SK-N-SH (cell line): ENCODE measurements around the gene HDHD5. TPM values are rescaled to one million over a fixed set of nuclear protein-coding genes. Genes with fewer than 3 reads are reported as not detected.

Source experiments
- CTCF ChIA-PET: fragments of 300-600, 350-600 bp; formaldehyde crosslinking; extraction: SDS; loops from one replicate; lab custom pipeline; 2021; lab: Yijun Ruan, JAX
- POLR2A ChIA-PET: fragments of 350-600 bp; sonication (Branson Sonifier 250); formaldehyde crosslinking; extraction: SDS; loops from one replicate; lab custom pipeline; 2020; ENCODE audit warnings: antibody characterized with exemption, inconsistent platforms; lab: Yijun Ruan, JAX
- DNase-seq: peaks from one replicate; pipeline ENCODE4 v3.0.0; 2012
- H2AFZ ChIP-seq: fragments of 200-600 bp; sonication (generic); 2 replicates; pipeline ENCODE4 v1.8.1; 2016; ENCODE audit warnings: antibody characterized with exemption, mild to moderate bottlenecking, low read depth
- H3F3A ChIP-seq: fragments of 200-600 bp; sonication (generic); replicated peaks from 2 replicates; pipeline ENCODE3; 2016; ENCODE audit warnings: antibody characterized with exemption, mild to moderate bottlenecking; ENCODE audit not compliant: insufficient read depth
- H3K27ac ChIP-seq, 2 experiments: fragments of 200-500 bp in 1 of 2; fragments of 200-600 bp in 1 of 2; sonication (Bioruptor generic) in 1 of 2; sonication (generic), shearing (Covaris generic) in 1 of 2; 2 replicates each; pipeline versions ENCODE4 v1.5.1 to v1.6.1; 2014 to 2016; ENCODE audit warnings: low read depth in 2 of 2, inconsistent platforms in 1 of 2, low read length in 1 of 2, mild to moderate bottlenecking in 1 of 2, mixed read lengths in 1 of 2
- H3K27me3 ChIP-seq: fragments of 200-600 bp; sonication (generic), shearing (Covaris generic); 2 replicates; pipeline ENCODE4 v1.6.1; 2016; ENCODE audit warnings: mixed run types; ENCODE audit not compliant: insufficient read depth
- H3K36me3 ChIP-seq, 2 experiments: fragments of 200-500 bp in 1 of 2; fragments of 200-600 bp in 1 of 2; sonication (Bioruptor generic) in 1 of 2; sonication (generic) in 1 of 2; replicated peaks in 1 of 2; 2 replicates each; pipeline versions ENCODE3 to v1.5.1; 2014 to 2016; ENCODE audit warnings: low read length in 1 of 2, mild to moderate bottlenecking in 1 of 2; ENCODE audit not compliant: insufficient read depth in 2 of 2, control insufficient read depth in 1 of 2
- H3K4me1 ChIP-seq, 2 experiments: fragments of 200-500 bp in 1 of 2; fragments of 200-600 bp in 1 of 2; sonication (Bioruptor generic) in 1 of 2; sonication (generic), shearing (Covaris generic) in 1 of 2; 2 replicates each; pipeline versions ENCODE4 v1.5.1 to v1.6.1; 2014 to 2016; ENCODE audit warnings: low read depth in 1 of 2, low read length in 1 of 2, mixed run types in 1 of 2; ENCODE audit not compliant: insufficient read depth in 2 of 2, control insufficient read depth in 1 of 2
- H3K4me2 ChIP-seq: fragments of 200-600 bp; sonication (generic), shearing (Covaris generic); 2 replicates; pipeline ENCODE4 v1.6.1; 2017; ENCODE audit warnings: mixed run types
- H3K4me3 ChIP-seq, 2 experiments: fragments of 200-500 bp in 1 of 2; fragments of 200-600 bp in 1 of 2; sonication (Bioruptor generic) in 1 of 2; sonication (generic), shearing (Covaris generic) in 1 of 2; 2 replicates each; pipeline versions ENCODE4 v1.5.1 to v1.8.1; 2014 to 2016; ENCODE audit warnings: low read depth in 2 of 2, inconsistent platforms in 1 of 2, low read length in 1 of 2, mild to moderate bottlenecking in 1 of 2, mixed read lengths in 1 of 2, moderate library complexity in 1 of 2
- H3K79me2 ChIP-seq: fragments of 200-600 bp; sonication (generic); 2 replicates; pipeline ENCODE4 v1.8.1; 2017; ENCODE audit warnings: mild to moderate bottlenecking; ENCODE audit not compliant: insufficient read depth
- H3K9ac ChIP-seq: fragments of 200-600 bp; sonication (generic); 2 replicates; pipeline ENCODE4 v1.6.1; 2017; ENCODE audit warnings: mixed run types
- H3K9me2 ChIP-seq: fragments of 200-600 bp; sonication (generic); 2 replicates; pipeline ENCODE4 v1.6.1; 2017; ENCODE audit warnings: mixed run types
- H3K9me3 ChIP-seq: fragments of 200-600 bp; sonication (generic); 2 replicates; pipeline ENCODE4 v1.6.1; 2017; ENCODE audit warnings: mixed run types, mild to moderate bottlenecking, moderate library complexity
- H4K20me1 ChIP-seq: fragments of 200-600 bp; sonication (generic); 2 replicates; pipeline ENCODE4 v1.6.1; 2017; ENCODE audit warnings: mild to moderate bottlenecking, mixed run types; ENCODE audit not compliant: insufficient read depth
- CHD2 ChIP-seq: fragments of 150-350 bp; IDR thresholded peaks from 2 replicates; pipeline ENCODE4 v1.6.1; 2018; ENCODE audit warnings: low read length; ENCODE audit not compliant: partially characterized antibody
- ELF1 ChIP-seq: IDR thresholded peaks from 2 replicates; pipeline ENCODE4 v1.4.0; 2012
- EP300 ChIP-seq, 2 experiments: IDR thresholded peaks; 2 replicates each; pipeline versions ENCODE4 v1.4.0 to v1.6.1; 2012; ENCODE audit warnings: borderline replicate concordance in 1 of 2, low read depth in 1 of 2, low read length in 1 of 2
- GABPA ChIP-seq: IDR thresholded peaks from 2 replicates; pipeline ENCODE4 v1.4.0; 2012; ENCODE audit warnings: low read depth, mild to moderate bottlenecking
- GATA2 ChIP-seq: sonication (generic); formaldehyde crosslinking; IDR thresholded peaks from 2 replicates; pipeline ENCODE4 v1.5.0; 2020; ENCODE audit warnings: mild to moderate bottlenecking, missing genetic modification reagents
- JUND ChIP-seq: IDR thresholded peaks from 2 replicates; pipeline ENCODE4 v1.4.0; 2012
- MAX ChIP-seq: IDR thresholded peaks from 2 replicates; pipeline ENCODE4 v1.4.0; 2012; ENCODE audit warnings: low read depth
- NFIC ChIP-seq: IDR thresholded peaks from 2 replicates; pipeline ENCODE4 v1.4.0; 2012; ENCODE audit warnings: borderline replicate concordance
- NRF1 ChIP-seq: IDR thresholded peaks from 2 replicates; pipeline ENCODE4 v1.6.1; 2012; ENCODE audit warnings: low read depth, mild to moderate bottlenecking, low read length
- POLR2AphosphoS5 ChIP-seq: IDR thresholded peaks from 2 replicates; pipeline ENCODE4 v1.6.1; 2012; ENCODE audit warnings: low read depth, low read length
- RAD21 ChIP-seq: IDR thresholded peaks from 2 replicates; pipeline ENCODE4 v1.6.1; 2012; ENCODE audit warnings: mild to moderate bottlenecking, low read length
- RCOR1 ChIP-seq: fragments of 150-350 bp; IDR thresholded peaks from 2 replicates; pipeline ENCODE4 v1.6.1; 2017; ENCODE audit warnings: antibody characterized with exemption, low read length
- RXRA ChIP-seq: IDR thresholded peaks from 2 replicates; pipeline ENCODE4 v1.4.0; 2012; ENCODE audit warnings: low read depth, mild to moderate bottlenecking, borderline replicate concordance
- SIN3A ChIP-seq: IDR thresholded peaks from 2 replicates; pipeline ENCODE4 v1.6.1; 2012; ENCODE audit warnings: low read depth, mild to moderate bottlenecking, low read length, moderate library complexity, borderline replicate concordance
- SMC3 ChIP-seq: IDR thresholded peaks from 2 replicates; pipeline ENCODE4 v1.6.1; 2012; ENCODE audit warnings: low read depth, low read length, improper control_type of control experiment
- TEAD4 ChIP-seq: IDR thresholded peaks from 2 replicates; pipeline ENCODE4 v1.4.0; 2012; ENCODE audit warnings: mild to moderate bottlenecking, borderline replicate concordance; ENCODE audit not compliant: insufficient read depth
- USF1 ChIP-seq: IDR thresholded peaks from 2 replicates; pipeline ENCODE4 v1.4.0; 2012; ENCODE audit warnings: low read depth, borderline replicate concordance
- USF2 ChIP-seq: fragments of 150-350 bp; IDR thresholded peaks from 2 replicates; pipeline ENCODE4 v1.6.1; 2017; ENCODE audit warnings: antibody characterized with exemption, low read length, low read depth, borderline replicate concordance
- YY1 ChIP-seq: IDR thresholded peaks from 2 replicates; pipeline ENCODE4 v1.4.0; 2012; ENCODE audit warnings: low read depth, mild to moderate bottlenecking
- ZBTB33 ChIP-seq: IDR thresholded peaks from 2 replicates; pipeline ENCODE4 v1.4.0; 2012; ENCODE audit warnings: low read depth, borderline replicate concordance
- polyA plus RNA-seq, 3 experiments: library from polyadenylated mRNA; depleted of rRNA; stranded (reverse); fragments of >200 nt; gene quantifications; 2 replicates each; pipeline ENCODE4 v1.2.3, GENCODE V29; 2012

Gene HDHD5
- polyA plus RNA-seq, 1 of the 3 experiments (the other 2 are of a cell fraction), result 43.3 TPM

- H3K36me3 ChIP-seq, result no peaks in the 10 kb centered on the region
- no peak overlapping the region for H2AFZ ChIP-seq
- H4K20me1 ChIP-seq, result peaks cover 27% of the 10 kb centered on the region
- peaks cover 4% of the 10 kb centered on the region; the same call in 1 of the 2 replicates for H3K27me3 ChIP-seq
- no peaks in the 10 kb centered on the region for H3K9me3 ChIP-seq
- no peak overlapping the region for H3K4me2 ChIP-seq
- ChIA-PET POLR2A (no interaction called here), CTCF (no interaction called here)
- H3K4me3 ChIP-seq, result no peak overlapping the region
- TF ChIP-seq TEAD4, result no peak
- TF ChIP-seq EP300 (IDR thresholded peaks at IDR 0.05; ENCODE audit: borderline replicate concordance in 1 of 2, low read depth in 1 of 2, low read length in 1 of 2), result no peak
- no peak for TF ChIP-seq SIN3A
- TF ChIP-seq CHD2, result no peak
- TF ChIP-seq ELF1, result no peak
- no peak for TF ChIP-seq GATA2 (CRISPR knock-in tag)
- TF ChIP-seq NFIC, result no peak
- no peak for TF ChIP-seq SMC3
- no peak for TF ChIP-seq NRF1
- TF ChIP-seq USF2, result no peak
- no peak for TF ChIP-seq RAD21
- no peak for TF ChIP-seq MAX
- no peak for TF ChIP-seq RXRA
- TF ChIP-seq USF1, result no peak
- no peak for TF ChIP-seq GABPA
- TF ChIP-seq POLR2AphosphoS5, result no peak
- TF ChIP-seq RCOR1, result no peak
- no peak for TF ChIP-seq JUND
- no peak for TF ChIP-seq ZBTB33
- no peak for TF ChIP-seq YY1
- peaks cover 3% of the 10 kb centered on the region for H3K79me2 ChIP-seq
- DNase-seq, result no peak
- H3F3A ChIP-seq, result peaks cover 3% of the 10 kb centered on the region
- H3K9me2 ChIP-seq, result no peaks in the 10 kb centered on the region
- H3K4me1 ChIP-seq, result no peaks in the 10 kb centered on the region
- no peak overlapping the region for H3K27ac ChIP-seq
- H3K9ac ChIP-seq, result no peak overlapping the region
These were observed 68.5 kb downstream of the HDHD5 start for GRCh38 chr22:17090550-17090949.

Other genes with a start within 250 kb of the HDHD5 start
- gene GAB4, start 151.1 kb downstream of the HDHD5 start, polyA plus RNA-seq (2012; rRNA removed), result not detected in 2 replicates
- 4.2 and 4.5 TPM in 2 replicates for gene IL17RA, start 74.3 kb downstream of the HDHD5 start, polyA plus RNA-seq (2012; rRNA removed)
- gene TMEM121B, start 37.9 kb downstream of the HDHD5 start, polyA plus RNA-seq (2012; rRNA removed), result 0.08 and 0.13 TPM in 2 replicates
- gene ADA2, start 60.2 kb upstream of the HDHD5 start, polyA plus RNA-seq (2012; rRNA removed), result 0.86 and 1.3 TPM in 2 replicates
- not detected in 2 replicates for gene CECR2, start 210.2 kb upstream of the HDHD5 start, polyA plus RNA-seq (2012; rRNA removed)